ENCODE measurements around the gene RAB8A. TPM values are rescaled to one million over a fixed set of nuclear protein-coding genes. Genes with fewer than 3 reads are reported as not detected.

The RAB8A gene
- total and polyA plus RNA-seq, 2 experiments from 2014 or later, result 53.1 to 59.5 TPM

DNA sequence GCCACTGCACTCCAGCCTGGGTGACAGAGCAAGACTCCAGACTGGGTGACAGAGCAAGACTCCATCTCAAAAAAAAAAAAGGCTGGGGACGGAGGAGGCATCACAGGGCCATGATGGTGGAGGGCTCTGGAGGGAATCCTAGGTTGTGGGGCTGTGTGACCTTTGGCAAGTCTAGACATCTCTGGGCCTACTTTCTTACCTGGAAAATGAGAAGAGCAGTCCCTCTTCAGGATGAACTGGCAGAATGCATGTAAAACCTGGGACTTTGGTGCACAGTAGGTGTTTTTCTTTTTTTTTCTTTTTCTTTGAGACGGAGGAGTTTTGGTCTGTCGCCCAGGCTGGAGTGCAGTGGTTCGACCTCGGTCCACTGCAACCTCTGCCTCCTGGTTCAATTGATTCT lies 48.0 kb downstream of the RAB8A start (continued):
- TF ChIP-seq, protein P1, sequence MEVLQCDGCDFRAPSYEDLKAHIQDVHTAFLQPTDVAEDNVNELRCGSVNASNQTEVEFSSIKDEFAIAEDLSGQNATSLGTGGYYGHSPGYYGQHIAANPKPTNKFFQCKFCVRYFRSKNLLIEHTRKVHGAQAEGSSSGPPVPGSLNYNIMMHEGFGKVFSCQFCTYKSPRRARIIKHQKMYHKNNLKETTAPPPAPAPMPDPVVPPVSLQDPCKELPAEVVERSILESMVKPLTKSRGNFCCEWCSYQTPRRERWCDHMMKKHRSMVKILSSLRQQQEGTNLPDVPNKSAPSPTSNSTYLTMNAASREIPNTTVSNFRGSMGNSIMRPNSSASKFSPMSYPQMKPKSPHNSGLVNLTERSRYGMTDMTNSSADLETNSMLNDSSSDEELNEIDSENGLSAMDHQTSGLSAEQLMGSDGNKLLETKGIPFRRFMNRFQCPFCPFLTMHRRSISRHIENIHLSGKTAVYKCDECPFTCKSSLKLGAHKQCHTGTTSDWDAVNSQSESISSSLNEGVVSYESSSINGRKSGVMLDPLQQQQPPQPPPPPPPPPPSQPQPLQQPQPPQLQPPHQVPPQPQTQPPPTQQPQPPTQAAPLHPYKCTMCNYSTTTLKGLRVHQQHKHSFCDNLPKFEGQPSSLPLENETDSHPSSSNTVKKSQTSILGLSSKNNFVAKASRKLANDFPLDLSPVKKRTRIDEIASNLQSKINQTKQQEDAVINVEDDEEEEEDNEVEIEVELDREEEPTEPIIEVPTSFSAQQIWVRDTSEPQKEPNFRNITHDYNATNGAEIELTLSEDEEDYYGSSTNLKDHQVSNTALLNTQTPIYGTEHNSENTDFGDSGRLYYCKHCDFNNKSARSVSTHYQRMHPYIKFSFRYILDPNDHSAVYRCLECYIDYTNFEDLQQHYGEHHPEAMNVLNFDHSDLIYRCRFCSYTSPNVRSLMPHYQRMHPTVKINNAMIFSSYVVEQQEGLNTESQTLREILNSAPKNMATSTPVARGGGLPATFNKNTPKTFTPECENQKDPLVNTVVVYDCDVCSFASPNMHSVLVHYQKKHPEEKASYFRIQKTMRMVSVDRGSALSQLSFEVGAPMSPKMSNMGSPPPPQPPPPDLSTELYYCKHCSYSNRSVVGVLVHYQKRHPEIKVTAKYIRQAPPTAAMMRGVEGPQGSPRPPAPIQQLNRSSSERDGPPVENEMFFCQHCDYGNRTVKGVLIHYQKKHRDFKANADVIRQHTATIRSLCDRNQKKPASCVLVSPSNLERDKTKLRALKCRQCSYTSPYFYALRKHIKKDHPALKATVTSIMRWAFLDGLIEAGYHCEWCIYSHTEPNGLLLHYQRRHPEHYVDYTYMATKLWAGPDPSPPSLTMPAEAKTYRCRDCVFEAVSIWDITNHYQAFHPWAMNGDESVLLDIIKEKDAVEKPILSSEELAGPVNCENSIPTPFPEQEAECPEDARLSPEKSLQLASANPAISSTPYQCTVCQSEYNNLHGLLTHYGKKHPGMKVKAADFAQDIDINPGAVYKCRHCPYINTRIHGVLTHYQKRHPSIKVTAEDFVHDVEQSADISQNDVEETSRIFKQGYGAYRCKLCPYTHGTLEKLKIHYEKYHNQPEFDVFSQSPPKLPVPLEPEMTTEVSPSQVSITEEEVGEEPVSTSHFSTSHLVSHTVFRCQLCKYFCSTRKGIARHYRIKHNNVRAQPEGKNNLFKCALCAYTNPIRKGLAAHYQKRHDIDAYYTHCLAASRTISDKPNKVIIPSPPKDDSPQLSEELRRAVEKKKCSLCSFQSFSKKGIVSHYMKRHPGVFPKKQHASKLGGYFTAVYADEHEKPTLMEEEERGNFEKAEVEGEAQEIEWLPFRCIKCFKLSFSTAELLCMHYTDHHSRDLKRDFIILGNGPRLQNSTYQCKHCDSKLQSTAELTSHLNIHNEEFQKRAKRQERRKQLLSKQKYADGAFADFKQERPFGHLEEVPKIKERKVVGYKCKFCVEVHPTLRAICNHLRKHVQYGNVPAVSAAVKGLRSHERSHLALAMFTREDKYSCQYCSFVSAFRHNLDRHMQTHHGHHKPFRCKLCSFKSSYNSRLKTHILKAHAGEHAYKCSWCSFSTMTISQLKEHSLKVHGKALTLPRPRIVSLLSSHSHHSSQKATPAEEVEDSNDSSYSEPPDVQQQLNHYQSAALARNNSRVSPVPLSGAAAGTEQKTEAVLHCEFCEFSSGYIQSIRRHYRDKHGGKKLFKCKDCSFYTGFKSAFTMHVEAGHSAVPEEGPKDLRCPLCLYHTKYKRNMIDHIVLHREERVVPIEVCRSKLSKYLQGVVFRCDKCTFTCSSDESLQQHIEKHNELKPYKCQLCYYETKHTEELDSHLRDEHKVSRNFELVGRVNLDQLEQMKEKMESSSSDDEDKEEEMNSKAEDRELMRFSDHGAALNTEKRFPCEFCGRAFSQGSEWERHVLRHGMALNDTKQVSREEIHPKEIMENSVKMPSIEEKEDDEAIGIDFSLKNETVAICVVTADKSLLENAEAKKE (CRISPR knock-in tag; IDR thresholded peaks at IDR 0.05), result no peak
- TF ChIP-seq POLR2AphosphoS5 (IDR thresholded peaks at IDR 0.05; ENCODE audit: low read depth), result no peak

DNA sequence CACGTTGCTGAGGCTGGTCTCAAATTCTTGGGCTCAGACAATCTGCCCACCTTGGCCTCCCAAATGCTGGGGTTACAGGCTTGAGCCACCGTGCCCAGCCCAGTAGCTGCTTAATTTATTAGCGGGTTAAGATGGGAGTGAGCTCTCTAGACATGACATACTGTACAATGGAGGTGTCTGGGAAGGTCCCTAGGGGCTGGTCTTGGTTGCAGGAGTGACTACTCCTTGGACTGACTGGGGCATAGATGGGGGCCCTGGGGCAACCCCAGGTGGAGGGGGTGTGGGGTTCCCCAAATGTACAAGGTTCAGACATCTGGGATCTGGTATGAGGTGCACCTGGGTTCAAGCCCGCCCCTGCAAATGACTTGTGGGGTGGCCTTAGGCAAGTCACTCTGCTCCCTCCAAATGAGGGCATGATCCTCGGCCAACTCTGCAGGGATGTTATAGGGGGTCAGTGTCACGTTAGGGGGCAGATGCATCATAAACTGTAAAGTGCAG lies 48.8 kb downstream of the RAB8A start:
- peaks cover 9% of the 10 kb centered on the region; the same call in 2 of the 3 replicates for H3K9me3 Mint-ChIP-seq
- Histone ChIP-seq H3F3A (replicated peaks; ENCODE audit: low read depth) (no peaks in the 10 kb centered on the region), H3K27me3 (ENCODE audit: insufficient read depth) (no peaks in the 10 kb centered on the region), H3K4me2 (no peak overlapping the region), H2AFZ (no peak overlapping the region), H3K4me3 (no peak overlapping the region), H3K79me2 (replicated peaks; ENCODE audit: insufficient read depth) (no peaks in the 10 kb centered on the region), H4K20me1 (replicated peaks; ENCODE audit: insufficient read depth) (no peaks in the 10 kb centered on the region), H3K27ac (ENCODE audit: low read depth) (no peak overlapping the region), H3K9me2 (ENCODE audit: insufficient read depth) (no peaks in the 10 kb centered on the region), H3K4me1 (ENCODE audit: insufficient read depth) (no peaks in the 10 kb centered on the region), H3K36me3 (ENCODE audit: insufficient read depth) (no peaks in the 10 kb centered on the region)
- no peak overlapping the region for H3K4me3 Mint-ChIP-seq
- H3K36me3 Mint-ChIP-seq (ENCODE audit: low read depth), result no peaks in the 10 kb centered on the region; the same call in 2 of the 3 replicates
- no peak overlapping the region for H3K27ac Mint-ChIP-seq
- no peaks in the 10 kb centered on the region for H3K4me1 Mint-ChIP-seq
- ATAC-seq (no peak), DNase-seq (ENCODE audit: low spot score) (no peak)
- peaks cover 6% of the 10 kb centered on the region for H3K27me3 Mint-ChIP-seq (ENCODE audit: insufficient read depth, low read depth, poor library complexity)
- no peak for TF ChIP-seq STAT1 (IDR thresholded peaks at IDR 0.05; ENCODE audit: unreplicated experiment)
- TF ChIP-seq NANOG (IDR thresholded peaks at IDR 0.05; ENCODE audit: borderline replicate concordance), result no peak
- TF ChIP-seq, protein P2, sequence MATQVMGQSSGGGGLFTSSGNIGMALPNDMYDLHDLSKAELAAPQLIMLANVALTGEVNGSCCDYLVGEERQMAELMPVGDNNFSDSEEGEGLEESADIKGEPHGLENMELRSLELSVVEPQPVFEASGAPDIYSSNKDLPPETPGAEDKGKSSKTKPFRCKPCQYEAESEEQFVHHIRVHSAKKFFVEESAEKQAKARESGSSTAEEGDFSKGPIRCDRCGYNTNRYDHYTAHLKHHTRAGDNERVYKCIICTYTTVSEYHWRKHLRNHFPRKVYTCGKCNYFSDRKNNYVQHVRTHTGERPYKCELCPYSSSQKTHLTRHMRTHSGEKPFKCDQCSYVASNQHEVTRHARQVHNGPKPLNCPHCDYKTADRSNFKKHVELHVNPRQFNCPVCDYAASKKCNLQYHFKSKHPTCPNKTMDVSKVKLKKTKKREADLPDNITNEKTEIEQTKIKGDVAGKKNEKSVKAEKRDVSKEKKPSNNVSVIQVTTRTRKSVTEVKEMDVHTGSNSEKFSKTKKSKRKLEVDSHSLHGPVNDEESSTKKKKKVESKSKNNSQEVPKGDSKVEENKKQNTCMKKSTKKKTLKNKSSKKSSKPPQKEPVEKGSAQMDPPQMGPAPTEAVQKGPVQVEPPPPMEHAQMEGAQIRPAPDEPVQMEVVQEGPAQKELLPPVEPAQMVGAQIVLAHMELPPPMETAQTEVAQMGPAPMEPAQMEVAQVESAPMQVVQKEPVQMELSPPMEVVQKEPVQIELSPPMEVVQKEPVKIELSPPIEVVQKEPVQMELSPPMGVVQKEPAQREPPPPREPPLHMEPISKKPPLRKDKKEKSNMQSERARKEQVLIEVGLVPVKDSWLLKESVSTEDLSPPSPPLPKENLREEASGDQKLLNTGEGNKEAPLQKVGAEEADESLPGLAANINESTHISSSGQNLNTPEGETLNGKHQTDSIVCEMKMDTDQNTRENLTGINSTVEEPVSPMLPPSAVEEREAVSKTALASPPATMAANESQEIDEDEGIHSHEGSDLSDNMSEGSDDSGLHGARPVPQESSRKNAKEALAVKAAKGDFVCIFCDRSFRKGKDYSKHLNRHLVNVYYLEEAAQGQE (IDR thresholded peaks at IDR 0.05; ENCODE audit: unreplicated experiment), result no peak
- TF ChIP-seq JUNB (IDR thresholded peaks at IDR 0.05; ENCODE audit: unreplicated experiment), result no peak
- TF ChIP-seq, protein P1 (CRISPR knock-in tag; IDR thresholded peaks at IDR 0.05), result no peak
- no peak for TF ChIP-seq POLR2AphosphoS5 (IDR thresholded peaks at IDR 0.05; ENCODE audit: low read depth)

Data from GM23338 (cell line).